Heart left ventricle (tissue), 16 donors: Measurements from ENCODE around the gene EXOC4. TPM values are rescaled to one million over a fixed set of nuclear protein-coding genes. Genes with fewer than 3 reads are reported as not detected.

Experiments
- ATAC-seq, 4 donors: fragments of 200-7000 bp; cut with Tn5 transposase; one replicate each; pipeline ENCODE4 v1.9.1; 2020 to 2022; ENCODE audit warnings: moderate library complexity in 4 of 4, mild to moderate bottlenecking in 3 of 4, moderate number of reproducible peaks in 1 of 4
- DNase-seq, 5 donors: peaks; one replicate each; pipeline ENCODE4 v3.0.0-alpha.2; 2020
- H3K27ac ChIP-seq, 12 donors: fragments of 200-600 bp; sonication (generic) in 4 of 12; one replicate each; pipeline versions ENCODE4 v1.5.0 to v1.8.0; 2016 to 2022; ENCODE audit warnings: mild to moderate bottlenecking in 2 of 12
- H3K27me3 ChIP-seq, 9 donors: fragments of 200-600 bp; sonication (generic) in 2 of 9; one replicate each; pipeline versions ENCODE4 v1.5.1 to v1.8.0; 2016 to 2022; ENCODE audit warnings: mild to moderate bottlenecking in 3 of 9
- H3K36me3 ChIP-seq, 9 donors: fragments of 200-600 bp; sonication (generic) in 2 of 9; one replicate each; pipeline versions ENCODE4 v1.5.0 to v1.8.0; 2018 to 2022; ENCODE audit warnings: mild to moderate bottlenecking in 2 of 9
- H3K4me1 ChIP-seq, 12 donors: fragments of 200-600 bp; sonication (generic) in 4 of 12; one replicate each; pipeline versions ENCODE4 v1.5.0 to v1.8.0; 2016 to 2022; ENCODE audit warnings: mild to moderate bottlenecking in 3 of 12
- H3K4me3 ChIP-seq, 12 donors: fragments of 200-600 bp; sonication (generic) in 4 of 12; one replicate each; pipeline versions ENCODE4 v1.5.0 to v1.8.0; 2017 to 2022; ENCODE audit warnings: mild to moderate bottlenecking in 9 of 12, moderate library complexity in 4 of 12
- H3K9me3 ChIP-seq, 12 donors: fragments of 200-600 bp; sonication (generic) in 4 of 12; one replicate each; pipeline versions ENCODE4 v1.5.0 to v1.8.0; 2016 to 2022; ENCODE audit warnings: mild to moderate bottlenecking in 1 of 12
- CTCF ChIP-seq, 12 donors: fragments of 200-600 bp; sonication (generic) in 4 of 12; IDR thresholded peaks; one replicate each; pipeline versions ENCODE4 v1.5.0 to v1.8.0; 2018 to 2022; ENCODE audit warnings: antibody characterized with exemption in 12 of 12, mild to moderate bottlenecking in 5 of 12
- POLR2A ChIP-seq, 2 donors: fragments of 450-650 bp; IDR thresholded peaks; one replicate each; pipeline ENCODE4 v1.6.1; 2017; ENCODE audit warnings: antibody characterized with exemption in 2 of 2, mild to moderate bottlenecking in 2 of 2, moderate library complexity in 2 of 2
- WGBS, 4 donors: extraction: QIAGEN DNeasy Blood & Tissue Kit in 2 of 4; methylation state at CpG; one replicate each; pipeline versions ENCODE4 v1.1.5 to v1.1.7; 2013 to 2018; 5-methylcytosine and 5-hydroxymethylcytosine counted together
- intact Hi-C, 10 donors: fragments of 100-400 bp; cut with DNase I; formaldehyde crosslinking; loops; one replicate each; pipeline versions ENCODE4 v1.11.1 to v1.14.2; 2022
- polyA plus RNA-seq, 2 donors: library from polyadenylated mRNA; stranded (reverse); fragments of 200-250 nt; gene quantifications; one replicate each; pipeline ENCODE4 v1.2.3, GENCODE V29; 2013
- total RNA-seq, 9 donors: library from RNA; depleted of rRNA in 2 of 9; stranded (reverse); fragments of >200 nt in 2 of 9; fragmentation: NEBNext Ultra II Directional in 3 of 9; extraction: Animal tissue kit (Norgen Biotek cat#: 25700) in 3 of 9; gene quantifications; one replicate each; pipeline versions ENCODE4 v1.1.0 to v1.2.4, GENCODE V29; 2016 to 2023
- donor health status: ischemic (EF 13 %, LVEDD 7.1; RV severe dilation, severe dysfunction).
- donor health status: healthy with polysubstance abuse.
- donor health status: DM: no; HTN: yes; CAD: no.
- donor health status: DM: no; HTN: no; CAD: no.
- donor health status: ischemic (EF 25% LVEDD 6.9; RV normal size, moderate dysfunction).
- donor health status: ischemic (EF 25% LVEDD 5.7; RV mildly dilated, moderate dysfunction).
- donor health status: healthy.
- donor health status: DM: yes; HTN: yes; CAD: no.
- donor health status: ischemic (EF 35%, LVEDD 5.7; RV mildly dilated, moderate dysfunction).
- donor health status: nonischemic (EF 11% LVEDD 7.7; RV severe dilation, severe dysfunction).
- donor health status: DM: yes; HTN: yes; CAD: no.
- donor health status: PGD.
- donor health status: ischemic (EF 29% LVEDD 5.4; RV normal size, mild dysfunction).
- donor health status: nonischemic (EF 23%, LVEDD 6.1; RV moderate dilation, normal function).

The EXOC4 gene
- total and polyA plus RNA-seq, 11 donors, result 8.8 to 61.2 (median 33.8) TPM

GRCh38 chr7:133345690-133346421 is 93.0 kb downstream of the EXOC4 start:
- Histone ChIP-seq H3K27me3 (no peaks in the 10 kb centered on the region), H3K9me3 (peaks cover 0 to 26% (median 10%) of the 10 kb centered on the region in 12 donors), H3K27ac (no peak overlapping the region), H3K4me1 (peaks cover 0 to 13% (median 6%) of the 10 kb centered on the region in 12 donors), H3K36me3 (no peaks in the 10 kb centered on the region), H3K4me3 (no peak overlapping the region)
- ATAC-seq (no peak), DNase-seq (no peak)
- WGBS, 4 donors, result 58 to 62% (median 61%) methylated on average over 8 of the region's 8 CpGs
- no peak for TF ChIP-seq POLR2A (IDR thresholded peaks at IDR 0.05)
- no peak for TF ChIP-seq CTCF (IDR thresholded peaks at IDR 0.05)
- intact Hi-C loops, result no loop called here

- intact Hi-C loops, result no loop called here
- H3K9me3 ChIP-seq, result peaks cover 0 to 26% (median 17%) of the 10 kb centered on the region in 12 donors
- no peak for ATAC-seq
- H3K4me1 ChIP-seq, result peaks cover 0 to 13% (median 6%) of the 10 kb centered on the region in 12 donors
- no peak overlapping the region for H3K4me3 ChIP-seq
- H3K27me3 ChIP-seq, result no peaks in the 10 kb centered on the region
- no peak for DNase-seq
- no peak overlapping the region for H3K27ac ChIP-seq
- no peaks in the 10 kb centered on the region for H3K36me3 ChIP-seq
- 96 to 97% (median 97%) methylated on average over 5 of the region's 5 CpGs for WGBS, 4 donors
- TF ChIP-seq CTCF (IDR thresholded peaks at IDR 0.05), result no peak
- TF ChIP-seq POLR2A (IDR thresholded peaks at IDR 0.05), result no peak
Measured at GRCh38 chr7:133348250-133348649, 95.4 kb downstream of the EXOC4 start.

DNA sequence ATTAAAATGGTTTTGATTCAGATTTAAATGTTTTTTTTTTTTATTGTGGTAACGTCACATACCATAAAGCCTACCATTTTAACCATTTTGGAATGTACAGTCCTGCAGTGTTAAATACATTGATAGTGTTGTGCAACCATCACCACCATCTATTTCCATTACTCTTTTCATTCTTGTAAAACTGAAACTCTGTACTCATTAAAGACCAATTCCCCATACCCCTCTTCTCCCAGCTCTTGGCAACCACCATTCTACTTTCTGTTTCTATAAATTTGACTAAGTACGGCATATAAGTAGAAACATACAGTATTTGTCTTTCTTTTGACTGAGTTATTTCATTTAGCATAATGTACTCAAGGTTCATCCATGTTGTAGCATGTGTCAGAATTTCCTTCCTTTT is 96.2 kb downstream of the EXOC4 start:
- intact Hi-C loops, result no loop called here
- WGBS, 4 donors, result 96 to 100% (median 99%) methylated on average over 2 of the region's 2 CpGs
- no peak overlapping the region for H3K27ac ChIP-seq
- ATAC-seq (no peak), DNase-seq (no peak)
- TF ChIP-seq POLR2A (IDR thresholded peaks at IDR 0.05), result no peak
- TF ChIP-seq CTCF (IDR thresholded peaks at IDR 0.05), result no peak
- peaks cover 0 to 32% (median 22%) of the 10 kb centered on the region in 12 donors for H3K9me3 ChIP-seq
- no peaks in the 10 kb centered on the region for H3K36me3 ChIP-seq
- peaks cover 0 to 13% (median 6%) of the 10 kb centered on the region in 12 donors for H3K4me1 ChIP-seq
- H3K4me3 ChIP-seq, result no peak overlapping the region
- H3K27me3 ChIP-seq, result no peaks in the 10 kb centered on the region

- H3K36me3 ChIP-seq, result peaks cover 0 to 13% (median 2%) of the 10 kb centered on the region in 9 donors
- intact Hi-C loops, result no loop called here
- ATAC-seq, result no peak
- TF ChIP-seq CTCF (IDR thresholded peaks at IDR 0.05) (no peak), POLR2A (IDR thresholded peaks at IDR 0.05) (no peak)
- H3K4me1 ChIP-seq, result no peaks in the 10 kb centered on the region
- H3K4me3 ChIP-seq, result no peak overlapping the region
- H3K27me3 ChIP-seq, result no peaks in the 10 kb centered on the region
- WGBS, 4 donors, result 96 to 99% (median 98%) methylated on average over 2 of the region's 2 CpGs
- peaks cover 0 to 34% (median 22%) of the 10 kb centered on the region in 12 donors for H3K9me3 ChIP-seq
- no peak for DNase-seq
- H3K27ac ChIP-seq, result no peak overlapping the region
Measured at GRCh38 chr7:133352430-133352829, 99.6 kb downstream of the EXOC4 start.
